Effector CD4-positive, alpha-beta T cell (primary cell): Measurements from ENCODE around the gene DSCAM.
"Not testable (repeated sequence)": the region's sequence is repeated elsewhere in the genome, so short reads cannot be mapped to it uniquely, and the experiment has no call there.

ENCODE experiments used
- DNase-seq: peaks from one replicate; pipeline ENCODE4 v3.0.0-alpha.2; 2020

The DSCAM gene

GRCh38 chr21:40447016-40447415 is 399.9 kb downstream of the DSCAM start:
- DNase-seq: no peak

DNA sequence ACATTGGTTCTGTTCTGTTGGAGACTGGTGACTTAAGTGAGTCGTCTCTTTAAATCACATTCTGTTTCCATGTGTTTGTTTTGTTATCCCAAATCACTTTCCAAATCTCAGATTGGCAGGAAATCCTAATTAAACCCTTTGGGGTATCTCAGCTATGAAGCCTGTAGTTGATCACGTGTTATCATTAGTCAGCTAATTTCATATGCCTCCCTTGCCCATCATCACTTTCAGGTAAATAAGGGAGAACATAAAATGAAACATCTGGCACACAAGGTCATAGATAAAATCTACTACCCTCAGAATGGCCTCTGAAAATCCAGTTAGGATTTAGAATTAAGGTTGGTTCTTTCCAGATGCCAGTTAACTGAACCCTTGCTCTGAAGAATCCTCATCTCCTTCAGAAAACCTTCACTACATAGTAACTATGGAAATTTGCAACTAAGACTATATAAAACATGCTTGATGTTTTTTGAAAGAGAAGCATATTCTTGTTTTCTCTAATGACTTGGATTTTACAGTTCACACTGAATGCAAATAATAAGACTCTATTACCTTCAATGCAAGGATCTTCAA is 401.5 kb downstream of the DSCAM start:
- DNase-seq: no peak

DNA sequence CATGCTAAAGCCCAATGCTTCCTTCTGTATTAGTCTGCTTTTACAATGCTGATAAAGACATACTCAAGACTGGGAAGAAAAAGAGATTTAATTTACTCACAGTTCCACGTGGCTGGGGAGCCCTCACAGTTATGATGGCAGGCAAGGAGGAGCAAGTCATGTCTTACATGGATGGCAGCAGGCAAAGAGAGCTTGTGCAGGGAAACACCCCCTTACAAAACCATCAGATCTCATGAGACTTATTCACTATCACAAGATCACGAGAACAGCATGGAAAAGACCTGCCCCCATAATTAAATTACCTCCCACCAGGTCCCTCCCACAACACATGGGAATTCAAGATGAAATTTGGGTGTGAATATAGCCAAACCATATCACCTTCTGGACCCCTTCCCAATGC is 407.4 kb downstream of the DSCAM start:
- DNase-seq: not testable (repeated sequence)

DNA sequence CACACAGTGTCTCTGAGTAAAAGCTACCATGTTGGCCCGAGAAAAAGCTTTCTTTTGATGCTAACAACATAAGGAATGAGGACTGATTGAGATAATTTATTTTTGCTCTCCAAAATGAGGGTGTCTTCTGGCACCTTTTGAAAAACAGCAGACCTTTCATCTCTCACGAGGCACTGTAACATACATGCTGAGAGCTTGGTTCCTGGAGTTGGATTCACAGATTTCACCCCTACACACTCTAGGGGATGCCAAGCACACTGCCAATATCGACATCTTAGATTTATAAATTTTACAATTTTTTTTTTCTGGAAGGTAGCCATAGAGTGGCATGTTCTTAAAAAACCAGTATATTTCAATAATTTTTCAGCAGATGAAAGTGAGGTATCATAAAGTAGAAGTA is 408.3 kb downstream of the DSCAM start:
- DNase-seq: no peak

DNA sequence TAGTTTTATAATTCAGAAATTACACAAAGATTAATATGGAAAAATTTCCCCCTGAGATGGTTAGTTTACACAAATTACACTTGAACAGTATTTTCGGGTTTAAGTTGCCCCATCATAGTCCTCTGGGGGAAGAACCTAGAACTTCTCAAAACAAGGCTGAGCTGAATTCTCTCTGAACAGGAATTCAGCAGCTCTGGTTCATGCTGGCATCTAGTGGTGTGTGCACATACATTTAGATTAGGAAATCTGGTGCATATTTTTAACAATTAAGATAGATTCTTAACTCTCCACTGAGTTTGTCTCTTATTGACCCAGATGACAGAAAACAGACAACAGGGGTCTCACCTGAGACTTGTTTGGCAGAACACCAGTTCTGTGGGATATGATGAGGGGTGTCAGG is 410.7 kb downstream of the DSCAM start:
- DNase-seq: no peak

- DNase-seq: no peak
Measured at GRCh38 chr21:40433538-40433937, 413.4 kb downstream of the DSCAM start.

DNA sequence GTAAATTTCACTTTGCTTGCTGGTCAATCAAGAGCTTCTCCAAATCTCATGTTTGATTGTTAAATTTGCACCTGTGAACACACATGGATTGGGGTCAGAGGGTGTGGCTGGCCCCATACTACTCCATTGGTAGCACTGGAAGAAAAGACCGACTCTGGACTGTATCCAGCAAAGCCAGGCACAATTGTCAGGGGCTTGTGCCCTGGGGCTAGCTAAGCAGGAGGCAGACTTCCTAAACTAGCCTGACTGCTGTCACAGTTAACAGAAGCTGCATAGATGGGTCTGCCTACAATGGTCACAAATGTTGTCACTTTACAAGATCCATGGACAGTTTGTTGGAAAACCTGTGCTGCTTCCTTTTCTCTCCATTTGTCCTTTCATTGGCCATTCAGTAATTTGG is 421.0 kb downstream of the DSCAM start:
- no peak for DNase-seq

- no peak for DNase-seq
Measured at GRCh38 chr21:40422896-40423635, 423.9 kb downstream of the DSCAM start.

- DNase-seq: no peak
Measured at GRCh38 chr21:40421121-40421520, 425.8 kb downstream of the DSCAM start.

DNA sequence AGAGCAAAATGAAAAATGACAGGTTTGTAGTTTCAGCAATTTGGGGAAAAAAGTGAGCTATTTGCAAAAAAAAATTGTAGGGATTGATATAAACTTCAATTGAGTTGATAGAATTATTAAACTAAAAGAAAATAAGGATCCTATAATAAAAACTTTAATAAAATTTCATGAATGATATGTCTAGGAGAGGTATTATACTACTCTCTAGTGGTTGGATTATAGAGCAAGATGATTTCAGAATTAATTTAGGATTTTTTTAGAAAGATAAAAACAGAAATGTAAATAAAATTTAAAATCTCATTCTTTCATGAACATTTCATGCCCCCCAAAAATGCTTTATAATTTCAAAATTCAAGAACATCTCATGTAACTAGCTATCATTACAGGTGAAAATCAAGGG is 430.4 kb downstream of the DSCAM start:
- DNase-seq: no peak

GRCh38 chr21:40408561-40408960 is 438.4 kb downstream of the DSCAM start:
- no peak for DNase-seq

- DNase-seq: no peak
Measured at GRCh38 chr21:40404396-40404800, 442.6 kb downstream of the DSCAM start.

DNA sequence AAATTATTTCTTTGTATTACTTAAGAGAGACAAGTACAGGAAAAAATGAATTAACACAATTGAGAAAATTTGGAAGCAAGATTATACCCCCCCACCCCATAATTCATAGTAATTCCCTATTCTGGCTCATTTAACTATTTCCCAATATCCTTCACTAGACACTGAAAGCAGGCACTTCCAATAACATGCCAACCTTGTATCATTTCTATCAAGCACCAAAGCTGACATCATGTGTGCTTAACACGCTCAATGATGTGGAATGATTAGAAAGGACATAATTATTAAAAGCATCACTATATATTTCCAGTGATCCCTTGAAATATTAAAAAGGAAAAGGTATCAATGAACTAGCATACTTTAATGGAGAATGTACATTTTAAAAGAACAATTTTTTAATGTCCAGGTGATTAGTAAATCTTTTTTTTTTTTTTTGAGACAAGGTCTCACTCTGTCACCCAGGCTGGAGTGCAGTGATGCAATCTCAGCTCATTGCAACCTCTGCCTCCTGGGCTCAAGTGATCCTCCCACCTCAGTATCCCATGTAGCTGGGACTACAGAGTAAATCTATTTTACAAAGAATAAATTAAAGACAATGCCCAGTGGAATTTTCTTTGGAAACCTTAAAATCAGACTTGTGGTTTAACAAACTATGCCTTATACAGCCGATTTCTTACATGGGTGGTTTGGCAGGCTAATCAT is 443.9 kb downstream of the DSCAM start:
- no peak for DNase-seq

DNA sequence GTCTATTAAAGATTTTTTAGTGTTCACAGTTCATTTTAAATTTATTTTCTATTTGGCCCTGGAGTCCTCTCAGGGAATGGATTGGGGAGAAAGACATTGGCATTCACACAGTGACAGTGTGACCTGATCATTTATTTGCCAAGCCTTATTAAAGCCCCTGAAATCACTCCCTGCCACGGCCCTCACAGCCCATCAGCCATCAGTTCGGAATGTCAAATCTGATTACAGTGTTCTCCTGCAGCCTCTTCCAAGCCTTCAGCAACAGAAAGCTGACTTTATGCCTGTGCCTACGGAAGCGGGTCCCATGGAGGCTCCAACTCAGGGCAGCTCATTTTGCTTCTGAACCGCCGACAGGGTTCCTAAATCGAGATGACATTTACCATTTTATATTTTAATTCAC is 451.2 kb downstream of the DSCAM start:
- no peak for DNase-seq

- DNase-seq: no peak
Measured at GRCh38 chr21:40393066-40393465, 453.9 kb downstream of the DSCAM start.

DNA sequence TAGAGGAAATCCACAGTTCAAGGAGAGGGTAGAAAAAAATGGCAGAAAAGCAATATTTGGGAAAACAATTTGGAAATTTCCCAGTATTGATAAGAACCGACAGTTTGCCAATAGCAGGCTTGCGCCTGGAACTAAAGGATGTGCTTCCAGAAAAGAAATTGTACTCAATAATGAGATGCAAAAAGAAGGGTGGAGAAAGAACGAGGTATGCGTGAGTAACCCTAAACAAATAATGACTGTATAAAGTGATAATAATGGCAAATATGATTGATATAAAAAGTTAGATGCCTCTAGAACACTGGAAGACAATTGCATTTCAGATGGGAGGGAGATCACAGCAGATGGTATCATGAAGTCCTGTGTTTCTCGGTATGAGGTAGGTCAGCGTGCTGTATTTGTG is 458.9 kb downstream of the DSCAM start:
- DNase-seq: no peak

- no peak for DNase-seq
Measured at GRCh38 chr21:40386981-40387747, 459.8 kb downstream of the DSCAM start.

DNA sequence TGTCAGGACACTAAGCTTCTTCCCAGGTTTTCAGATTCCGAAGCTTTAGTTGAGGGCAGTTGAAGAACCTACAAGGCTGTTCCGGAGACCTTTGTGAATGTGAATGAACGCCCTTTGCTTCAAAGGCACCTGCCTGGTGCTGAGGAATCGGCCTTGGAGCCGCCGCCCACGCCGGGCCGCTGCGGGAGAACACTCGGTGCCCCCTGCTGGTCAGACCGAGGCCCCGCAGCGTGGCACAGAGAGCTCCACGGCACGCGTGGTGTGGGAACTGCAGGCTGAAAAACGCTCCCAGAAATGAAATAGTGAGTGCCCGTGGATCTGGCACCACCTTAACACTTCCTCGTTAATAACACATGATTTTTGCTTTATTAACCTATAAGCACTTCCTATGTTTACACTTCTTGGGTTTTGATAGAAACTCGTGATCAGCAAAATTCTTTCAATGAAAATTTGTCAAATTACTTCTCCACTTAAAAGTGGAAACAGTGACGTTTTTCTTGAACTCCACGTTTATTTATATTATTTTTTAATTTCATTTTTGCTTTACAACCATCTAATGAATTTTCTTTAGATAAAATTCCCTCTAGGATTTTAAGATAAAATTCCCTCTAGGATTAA is 460.6 kb downstream of the DSCAM start:
- DNase-seq: no peak

- DNase-seq: no peak
Measured at GRCh38 chr21:40385883-40386282, 461.1 kb downstream of the DSCAM start.

DNA sequence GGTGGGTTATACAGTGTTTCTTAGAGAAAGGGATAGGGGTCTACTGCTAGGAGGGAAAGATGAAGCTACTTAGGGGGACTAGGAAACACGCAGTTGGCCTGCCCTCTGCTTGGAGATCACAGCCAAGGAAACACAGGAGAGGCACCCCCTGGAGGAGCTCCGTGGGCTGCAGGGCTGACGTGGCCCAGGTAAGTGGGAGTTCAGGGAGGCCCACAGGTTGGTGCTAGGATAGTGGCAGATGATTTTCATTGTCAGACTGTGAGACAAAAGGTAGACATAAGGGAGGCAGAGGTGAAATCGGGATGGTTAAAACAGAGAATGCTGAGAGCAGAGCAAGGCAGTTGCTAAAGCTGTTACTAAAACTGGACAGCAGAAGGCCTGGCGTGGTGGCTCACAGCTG is 463.0 kb downstream of the DSCAM start:
- no peak for DNase-seq

GRCh38 chr21:40381111-40381510 is 465.8 kb downstream of the DSCAM start:
- no peak for DNase-seq

GRCh38 chr21:40379881-40380810 is 466.8 kb downstream of the DSCAM start:
- DNase-seq: no peak
